Kidney epithelial cell (primary cell): Measurements from ENCODE around the gene TOMM6. TPM values are rescaled to one million over a fixed set of nuclear protein-coding genes. Genes with fewer than 3 reads are reported as not detected.

Source experiments
- DNase-seq: peaks from one replicate; pipeline ENCODE4 v3.0.0-alpha.2; 2010; ENCODE audit warnings: low read depth
- H3K27me3 ChIP-seq: 2 replicates; pipeline ENCODE4 v1.6.0; 2011; ENCODE audit warnings: low read length; ENCODE audit not compliant: control insufficient read depth, insufficient read depth
- H3K36me3 ChIP-seq: 2 replicates; pipeline ENCODE4 v1.5.1; 2011; ENCODE audit warnings: low read length; ENCODE audit not compliant: control insufficient read depth, insufficient read depth
- H3K4me3 ChIP-seq: 2 replicates; pipeline ENCODE4 v1.5.1; 2011; ENCODE audit warnings: low read depth, mild to moderate bottlenecking, control low read depth, low read length
- CTCF ChIP-seq: IDR thresholded peaks from 2 replicates; pipeline ENCODE4 v1.5.1; 2011; ENCODE audit warnings: mild to moderate bottlenecking, moderate library complexity, low read length, control low read depth, inconsistent platforms; ENCODE audit not compliant: insufficient read depth, poor library complexity, severe bottlenecking
- total RNA-seq: library from RNA; depleted of rRNA; stranded (reverse); fragments of >200 nt; gene quantifications from 2 replicates; pipeline ENCODE4 v1.2.3, GENCODE V29; 2015

The TOMM6 gene
- total RNA-seq, 1 donor from 2014 or later = 143 TPM

GRCh38 chr6:41768545-41769308 lies 18.8 kb upstream of the TOMM6 start:
- no peak overlapping the region for H3K4me3 ChIP-seq
- no peak for DNase-seq
- no peaks in the 10 kb centered on the region for H3K36me3 ChIP-seq
- no peak for TF ChIP-seq CTCF
- no peaks in the 10 kb centered on the region for H3K27me3 ChIP-seq

- DNase-seq = no peak
- Histone ChIP-seq H3K27me3 (no peaks in the 10 kb centered on the region), H3K36me3 (no peaks in the 10 kb centered on the region), H3K4me3 (no peak overlapping the region)
- no peak for TF ChIP-seq CTCF
These were observed 18.1 kb upstream of the TOMM6 start for GRCh38 chr6:41769376-41769775.

- no peak overlapping the region for H3K4me3 ChIP-seq
- no peaks in the 10 kb centered on the region for H3K27me3 ChIP-seq
- no peak for TF ChIP-seq CTCF
- H3K36me3 ChIP-seq = no peaks in the 10 kb centered on the region
- DNase-seq = no peak
These were observed 17.0 kb upstream of the TOMM6 start for GRCh38 chr6:41770381-41771057.

GRCh38 chr6:41771058-41771983 lies 16.2 kb upstream of the TOMM6 start:
- DNase-seq = no peak
- Histone ChIP-seq H3K36me3 (no peaks in the 10 kb centered on the region), H3K27me3 (no peaks in the 10 kb centered on the region), H3K4me3 (no peak overlapping the region)
- TF ChIP-seq CTCF = no peak

- Histone ChIP-seq H3K27me3 (no peaks in the 10 kb centered on the region), H3K36me3 (no peaks in the 10 kb centered on the region), H3K4me3 (no peak overlapping the region)
- DNase-seq = no peak
- no peak for TF ChIP-seq CTCF
These were observed 12.7 kb upstream of the TOMM6 start for GRCh38 chr6:41774841-41775240.
